ENCODE results near the gene NAT10.

The NAT10 gene

DNA sequence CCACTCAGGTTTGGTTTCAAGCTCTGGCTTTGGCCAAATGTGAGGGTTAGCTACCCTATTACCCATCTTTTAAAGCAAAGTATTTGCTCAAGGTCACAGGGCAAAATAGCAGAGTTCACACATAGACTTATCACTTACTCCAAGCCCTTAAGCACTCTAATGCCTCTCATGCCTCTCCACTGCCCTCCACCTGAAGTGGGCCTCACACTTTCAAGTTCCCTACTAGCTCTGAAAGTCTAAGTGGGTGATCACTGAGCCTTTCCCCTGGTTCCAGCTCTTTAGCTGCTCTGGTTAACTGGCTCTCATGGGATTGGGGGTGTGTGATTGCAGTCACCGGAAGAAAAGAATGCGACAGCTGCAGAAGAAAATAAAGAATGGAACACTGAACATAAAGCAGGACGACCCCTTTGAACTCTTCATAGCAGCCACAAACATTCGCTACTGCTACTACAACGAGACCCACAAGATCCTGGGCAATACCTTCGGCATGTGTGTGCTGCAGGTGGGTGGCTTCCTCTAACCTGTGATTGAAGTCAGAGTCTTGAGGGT, 6.4 kb downstream of the NAT10 start:
- no peak for DNase-seq

- no peak for DNase-seq
These were observed 8.6 kb downstream of the NAT10 start for GRCh38 chr11:34114014-34114413.

- DNase-seq = no peak
These were observed 9.0 kb downstream of the NAT10 start for GRCh38 chr11:34114471-34114870.

DNA sequence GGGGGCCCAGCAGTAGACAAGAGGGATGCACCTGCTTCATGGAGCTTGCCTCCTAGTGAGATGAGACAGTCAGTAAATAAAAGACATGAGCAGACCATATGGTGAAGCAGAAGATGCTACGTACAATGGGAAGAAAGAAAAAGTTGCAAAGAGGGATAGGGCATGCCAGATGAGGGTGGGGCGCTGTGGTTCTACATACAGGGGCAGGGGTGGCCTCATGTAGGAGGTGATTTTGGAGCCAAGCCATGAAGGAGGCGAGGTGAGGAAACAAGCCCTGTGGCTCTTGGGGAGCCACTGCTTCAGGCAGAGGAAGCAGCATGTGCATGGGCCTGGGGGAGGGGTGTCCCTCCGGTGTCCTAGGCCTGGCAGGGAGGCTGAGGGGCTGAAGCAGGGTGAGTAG, 15.2 kb downstream of the NAT10 start:
- no peak for DNase-seq

GRCh38 chr11:34124885-34125668, 19.6 kb downstream of the NAT10 start:
- DNase-seq = no peak

- no peak for DNase-seq
These were observed 21.8 kb downstream of the NAT10 start for GRCh38 chr11:34126959-34127848.

DNA sequence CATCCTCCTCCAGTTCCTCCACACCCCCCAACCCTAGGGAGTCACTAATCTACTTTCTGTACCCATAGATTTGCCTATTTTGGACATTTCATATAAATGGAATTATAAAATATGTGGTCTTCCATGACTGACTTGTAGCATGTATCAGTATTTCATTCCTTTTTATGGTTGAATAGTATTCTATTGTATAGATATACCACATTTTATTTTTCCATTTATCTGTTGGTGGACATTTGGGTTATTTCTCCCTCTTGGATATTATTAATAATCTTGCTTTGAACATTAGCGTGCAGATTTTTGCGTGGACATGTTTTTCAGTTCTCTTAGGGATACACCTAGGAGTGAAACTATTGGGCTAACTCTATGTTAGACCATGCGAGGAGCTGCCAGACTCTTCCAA, 23.4 kb downstream of the NAT10 start:
- DNase-seq = no peak

DNA sequence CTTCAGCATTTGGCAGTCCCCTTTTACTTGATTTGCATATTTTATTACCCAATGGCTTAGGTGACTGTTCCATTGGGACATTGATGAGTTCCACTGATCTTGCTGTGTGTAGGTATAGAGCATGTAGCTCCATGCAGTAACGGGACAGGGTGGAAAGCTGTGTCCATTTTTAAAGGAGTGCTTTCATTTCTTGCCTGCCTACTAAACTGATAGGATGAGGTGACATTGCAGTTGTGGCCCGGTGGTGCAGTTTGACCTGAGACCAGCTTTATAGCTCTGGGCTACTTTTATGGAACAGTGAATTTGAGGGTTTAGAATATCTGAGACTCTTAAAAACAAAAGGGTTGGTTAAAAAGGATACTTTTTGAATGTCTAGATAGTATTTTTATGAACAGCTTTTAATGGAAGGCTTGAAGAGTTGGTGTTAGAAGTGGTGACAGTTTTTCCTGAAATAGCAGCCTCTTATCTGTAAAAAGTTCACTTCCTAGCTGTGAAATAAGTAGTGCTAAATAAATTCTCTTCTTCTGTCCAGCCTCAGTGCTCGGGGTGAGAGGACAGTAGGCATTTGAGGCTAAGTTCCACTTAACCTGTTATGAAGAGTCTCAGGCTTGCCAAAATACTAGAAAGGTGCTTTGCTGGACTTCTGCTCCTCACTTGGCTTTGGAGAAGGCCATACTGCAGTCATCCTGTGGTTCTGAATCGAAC, 27.0 kb downstream of the NAT10 start:
- DNase-seq = no peak

GRCh38 chr11:34134765-34135164, 29.3 kb downstream of the NAT10 start:
- no peak for DNase-seq

DNA sequence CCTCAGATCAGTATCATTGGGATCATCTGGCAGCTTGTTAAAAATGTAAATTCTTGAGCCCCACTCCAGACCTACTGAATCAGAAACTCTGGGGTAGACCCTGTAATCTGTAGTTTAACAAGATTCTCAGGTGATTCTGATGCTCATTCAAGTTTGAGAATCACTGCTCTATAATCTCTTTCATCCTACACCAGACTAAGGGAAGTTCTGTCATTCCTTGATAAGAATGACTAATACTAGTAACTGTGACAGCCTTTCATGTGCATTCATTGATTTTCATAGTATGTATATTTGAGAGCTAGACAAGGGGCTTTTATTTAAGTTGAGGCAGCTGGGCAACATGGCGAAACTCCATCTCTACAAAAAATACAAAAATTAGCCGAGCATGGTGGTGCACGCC, 30.0 kb downstream of the NAT10 start:
- no peak for DNase-seq

DNA sequence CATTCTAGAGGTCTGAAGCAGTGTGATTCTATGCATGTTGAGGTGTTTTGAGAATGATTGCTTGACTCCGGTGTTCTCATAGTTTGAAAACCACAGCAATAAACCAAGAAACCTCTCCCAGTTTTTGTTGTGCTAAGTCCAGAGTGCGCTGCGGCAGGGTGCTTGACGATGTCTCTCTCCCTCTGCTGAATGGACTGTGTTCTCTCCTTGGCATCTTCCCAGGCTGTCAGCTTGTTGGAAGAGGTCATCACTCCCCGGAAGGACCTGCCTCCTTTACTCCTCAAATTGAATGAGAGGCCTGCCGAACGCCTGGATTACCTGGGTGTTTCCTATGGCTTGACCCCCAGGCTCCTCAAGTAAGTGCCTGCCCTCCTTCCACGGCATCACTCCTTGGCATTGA, 31.0 kb downstream of the NAT10 start:
- no peak for DNase-seq

DNA sequence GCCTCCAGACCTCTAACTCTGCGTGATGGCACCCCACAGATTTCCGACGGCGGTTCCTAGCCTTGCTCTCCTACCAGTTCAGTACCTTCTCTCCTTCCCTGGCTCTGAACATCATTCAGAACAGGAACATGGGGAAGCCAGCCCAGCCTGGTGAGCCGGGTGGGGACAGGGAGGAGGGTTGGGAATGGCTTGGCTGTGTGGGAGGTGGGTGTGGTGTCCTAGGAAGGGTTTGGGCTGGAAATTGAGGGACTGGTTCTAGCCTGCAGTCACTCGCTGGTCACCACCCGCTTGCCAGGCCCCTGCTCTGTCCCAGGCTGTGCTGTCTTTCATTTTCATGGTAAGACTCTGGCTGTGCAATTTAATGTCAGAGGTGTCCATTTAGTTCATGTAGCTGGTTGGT, 33.9 kb downstream of the NAT10 start:
- no peak for DNase-seq

- DNase-seq = no peak
These were observed 34.7 kb downstream of the NAT10 start for GRCh38 chr11:34140149-34140548.

GRCh38 chr11:34143048-34143447, 37.6 kb downstream of the NAT10 start:
- DNase-seq = no peak

DNA sequence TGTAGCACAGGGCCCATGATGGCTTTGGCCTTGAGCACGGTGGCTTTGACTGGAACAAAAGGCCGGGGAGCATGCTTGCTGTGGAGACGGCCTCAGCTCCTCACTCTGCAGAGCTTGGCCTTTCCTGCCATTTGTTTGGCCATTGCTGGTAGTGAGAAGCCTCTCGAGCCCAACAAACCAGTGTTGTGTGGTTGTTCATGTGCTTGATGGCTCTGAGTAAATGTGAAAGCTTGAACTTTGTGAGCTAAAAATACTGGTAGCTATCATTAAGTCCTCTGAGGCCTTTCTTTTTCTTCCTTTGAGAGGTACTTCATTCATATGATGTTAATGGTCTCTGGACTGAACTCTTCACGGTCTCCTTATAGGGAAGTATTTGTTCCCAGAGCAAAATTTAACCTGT, 39.6 kb downstream of the NAT10 start:
- DNase-seq = no peak

DNA sequence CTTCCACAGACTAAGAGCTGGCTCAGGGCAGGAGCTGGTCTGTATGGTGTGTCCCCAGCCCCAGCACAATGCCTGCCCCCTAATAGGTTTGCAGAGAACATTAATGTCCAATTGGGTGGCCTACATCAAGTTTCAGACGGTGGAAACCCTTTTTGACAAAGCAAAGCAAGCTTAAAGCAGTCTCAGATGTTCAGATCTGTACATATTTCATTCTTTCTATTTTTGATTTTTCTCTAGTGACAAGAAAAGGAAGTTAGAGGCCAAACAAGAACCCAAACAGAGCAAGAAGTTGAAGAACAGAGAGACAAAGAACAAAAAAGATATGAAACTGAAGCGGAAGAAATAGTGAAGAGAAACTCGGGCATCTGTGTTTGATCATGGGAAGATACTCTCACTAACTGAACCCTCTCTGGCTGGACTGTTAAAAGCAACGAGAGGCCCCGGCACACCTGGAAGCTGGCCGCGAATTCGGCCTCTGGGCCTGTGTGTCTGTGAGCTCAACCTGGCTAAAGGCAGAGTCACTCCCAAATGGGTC, 40.5 kb downstream of the NAT10 start:
- DNase-seq = no peak

DNA sequence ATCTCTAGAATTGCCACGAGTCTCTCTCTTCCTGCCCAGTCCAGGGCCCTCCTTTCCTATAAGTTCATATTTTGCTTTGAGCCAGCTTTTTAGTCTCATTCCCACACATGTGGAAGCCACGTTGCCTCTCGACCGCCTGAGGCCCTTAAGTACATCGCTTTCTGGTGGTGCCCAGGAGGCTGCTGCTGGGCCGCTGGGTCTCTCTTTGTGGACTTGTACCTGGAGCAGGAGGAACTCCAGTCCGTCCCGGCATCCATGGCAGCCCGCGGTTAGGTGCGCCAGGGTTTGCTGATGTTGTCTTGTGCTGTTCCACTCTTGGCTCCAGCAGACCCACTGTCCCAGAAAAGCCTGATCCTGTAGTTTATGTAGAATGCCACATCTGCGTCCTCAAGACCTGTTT, 41.0 kb downstream of the NAT10 start:
- no peak for DNase-seq

GRCh38 chr11:34146866-34147265, 41.4 kb downstream of the NAT10 start:
- DNase-seq = no peak

DNA sequence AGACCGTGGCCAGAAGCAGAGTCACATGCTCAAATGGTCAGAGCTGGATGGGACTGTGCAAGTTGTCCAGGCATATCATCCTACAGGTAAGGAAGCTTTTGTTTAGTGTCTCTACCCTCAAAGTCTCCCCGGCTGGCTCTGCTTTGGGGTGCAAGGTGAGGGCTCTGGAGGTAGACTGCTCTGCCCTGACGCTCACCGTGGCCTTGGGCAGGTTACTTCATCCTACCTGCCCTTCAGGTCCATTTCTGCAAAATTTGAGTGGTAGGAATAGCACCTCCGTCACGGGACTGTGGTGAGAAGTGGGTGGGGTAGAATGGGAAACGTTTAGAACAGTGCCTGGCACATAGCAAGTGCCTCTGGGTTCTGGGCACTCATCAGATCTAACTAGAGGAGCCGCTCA, 42.2 kb downstream of the NAT10 start:
- DNase-seq = no peak

GRCh38 chr11:34148504-34149165, 43.2 kb downstream of the NAT10 start:
- peak; percentile 74 for DNase-seq

DNA sequence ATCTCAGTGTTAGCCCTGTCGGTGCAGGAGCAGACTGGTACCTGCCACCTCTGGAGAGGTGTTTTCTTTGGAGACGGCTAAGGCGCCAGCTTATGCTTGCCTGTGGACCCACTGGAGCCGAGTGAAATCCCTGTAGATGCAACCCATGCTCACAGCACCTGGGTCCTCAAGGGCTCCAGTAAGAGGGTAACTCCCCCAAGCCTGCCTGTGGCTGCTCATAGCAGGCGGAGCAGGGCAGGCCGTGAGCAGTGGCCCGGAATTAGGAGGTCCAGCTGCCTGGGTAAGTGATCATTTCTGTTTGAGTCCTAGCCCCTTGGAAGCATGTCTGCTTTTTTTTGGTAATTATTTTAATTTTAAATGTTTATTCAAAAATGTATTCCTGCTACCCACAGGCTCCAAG, 43.8 kb downstream of the NAT10 start:
- no peak for DNase-seq

DNA sequence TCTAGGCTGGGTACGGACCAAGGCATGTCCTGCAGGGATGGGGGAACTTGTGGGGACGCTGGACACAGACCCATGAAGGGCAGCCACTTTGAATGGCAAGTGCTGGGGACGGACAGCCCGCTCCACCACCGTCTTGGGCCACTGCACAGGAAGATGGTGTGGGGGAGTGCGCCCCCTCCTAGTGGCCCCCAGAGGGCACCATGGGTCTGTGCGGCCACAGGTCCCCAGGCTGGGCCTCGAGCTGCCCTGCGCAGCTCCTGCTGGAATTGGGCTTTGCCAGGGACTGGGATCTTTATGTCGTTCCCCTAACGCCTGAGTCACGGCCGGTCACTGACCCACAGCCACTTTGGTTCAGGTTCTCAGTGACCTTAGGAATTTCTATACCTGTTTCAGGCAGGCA, 44.4 kb downstream of the NAT10 start:
- DNase-seq = peak; percentile 47
